K562 (cell line): Measurements from ENCODE around the gene IL24. TPM values are rescaled to one million over a fixed set of nuclear protein-coding genes. Genes with fewer than 3 reads are reported as not detected.

Source experiments
- ATAC-seq: fragments of 200-7000 bp; cut with Tn5 transposase; 3 replicates; pipeline ENCODE4 v1.9.1; 2020; ENCODE audit warnings: moderate library complexity
- BruUV-seq: library from RNA; stranded (reverse); fragments of 400-500 nt; replicated peaks from 2 replicates; lab custom pipeline; 2021; lab: Mats Ljungman, UMichigan
- CTCF ChIA-PET: fragments of 300-600 bp; formaldehyde crosslinking; extraction: SDS; loops from one replicate; lab custom pipeline; 2021; ENCODE audit warnings: low intra/inter-chr PET ratio; lab: Yijun Ruan, JAX
- POLR2A ChIA-PET: fragments of 300-600, 350-650 bp; sonication (Branson Sonifier 250); formaldehyde crosslinking; extraction: SDS; loops from one replicate; lab custom pipeline; 2021; ENCODE audit warnings: antibody characterized with exemption, inconsistent platforms; lab: Yijun Ruan, JAX
- DNase-seq, 4 experiments: peaks; one replicate each; pipeline versions ENCODE4 v3.0.0 to v3.0.0-alpha.2; 2011 to 2018; ENCODE audit warnings: low spot score in 3 of 4, mixed read lengths in 3 of 4; ENCODE audit errors: extremely low read depth in 1 of 4
- FAIRE-seq: peaks from 2 replicates; lab custom pipeline; 2011; peaks lifted over from hg19 to GRCh38; lab: Jason Lieb, UNC
- H2AFZ ChIP-seq: 2 replicates; pipeline ENCODE4 v1.6.0; 2011; ENCODE audit warnings: low read depth, low read length, control low read depth, inconsistent platforms
- H3K27ac ChIP-seq: fragments of 200-600 bp; 3 replicates; pipeline ENCODE4 v1.8.0; 2011; ENCODE audit warnings: low read depth, mild to moderate bottlenecking, control low read depth, inconsistent platforms, low read length, moderate library complexity, mixed read lengths; ENCODE audit errors: extremely low read depth
- H3K27me3 ChIP-seq, 2 experiments: fragments of 300-600 bp in 1 of 2; 2 replicates in 1 of 2; 3 replicates in 1 of 2; pipeline versions ENCODE4 v1.6.0 to v1.8.0; 2011; ENCODE audit warnings: inconsistent platforms in 2 of 2, low read length in 2 of 2, mild to moderate bottlenecking in 1 of 2, mixed read lengths in 1 of 2, moderate library complexity in 1 of 2; ENCODE audit not compliant: control insufficient read depth in 2 of 2, insufficient read depth in 2 of 2
- H3K36me3 ChIP-seq: fragments of 300-600 bp; 3 replicates; pipeline ENCODE4 v1.8.0; 2011; ENCODE audit warnings: mild to moderate bottlenecking, low read length, inconsistent platforms; ENCODE audit not compliant: control insufficient read depth, insufficient read depth
- H3K4me1 ChIP-seq, 2 experiments: fragments of 200-600 bp in 1 of 2; replicated peaks in 1 of 2; 2 replicates in 1 of 2; 3 replicates in 1 of 2; pipeline versions ENCODE4 v1.5.1 to v1.8.0; 2011; ENCODE audit warnings: inconsistent platforms in 2 of 2, low read length in 2 of 2, mild to moderate bottlenecking in 1 of 2, mixed read lengths in 1 of 2, moderate library complexity in 1 of 2; ENCODE audit not compliant: control insufficient read depth in 2 of 2, insufficient read depth in 2 of 2
- H3K4me2 ChIP-seq: 2 replicates; pipeline ENCODE4 v1.6.1; 2011; ENCODE audit warnings: low read length, control low read depth, inconsistent platforms, mixed read lengths; ENCODE audit not compliant: insufficient read depth
- H3K4me3 ChIP-seq: fragments of 200-600 bp; sonication (generic), shearing (Covaris generic); 2 replicates; pipeline ENCODE4 v1.5.1; 2016; ENCODE audit warnings: control low read depth, inconsistent platforms
- H3K79me2 ChIP-seq: fragments of 200-600 bp; 3 replicates; pipeline ENCODE4 v1.8.0; 2011; ENCODE audit warnings: low read length, inconsistent platforms; ENCODE audit not compliant: control insufficient read depth, insufficient read depth
- H3K9ac ChIP-seq, 2 experiments: 2 replicates each; pipeline versions ENCODE4 v1.6.0 to v1.6.1; 2011; ENCODE audit warnings: low read depth in 2 of 2, low read length in 2 of 2, control low read depth in 1 of 2, inconsistent platforms in 1 of 2, mild to moderate bottlenecking in 1 of 2, mixed read lengths in 1 of 2; ENCODE audit not compliant: insufficient read depth in 1 of 2
- H3K9me1 ChIP-seq: one replicate; pipeline ENCODE4 v1.6.0; 2011; ENCODE audit warnings: inconsistent platforms, mild to moderate bottlenecking, low read length, moderate library complexity; ENCODE audit not compliant: control insufficient read depth, insufficient read depth
- H3K9me3 ChIP-seq: replicated peaks from 2 replicates; pipeline ENCODE4 v1.5.1; 2011; ENCODE audit warnings: low read depth, low read length, inconsistent platforms; ENCODE audit not compliant: control insufficient read depth, insufficient read depth
- H4K20me1 ChIP-seq: replicated peaks from 2 replicates; pipeline ENCODE4 v1.6.1; 2011; ENCODE audit warnings: low read length, inconsistent platforms, mixed read lengths; ENCODE audit not compliant: control insufficient read depth, insufficient read depth
- BMI1 ChIP-seq: fragments of 150-350 bp; IDR thresholded peaks from 2 replicates; pipeline ENCODE4 v1.6.1; 2014; ENCODE audit warnings: low read length
- ETV6 ChIP-seq, 3 experiments: fragments of 150-350 bp in 1 of 3; sonication (generic) in 1 of 3; formaldehyde crosslinking in 1 of 3; IDR thresholded peaks; 2 replicates each; pipeline versions ENCODE4 v1.6.1 to v1.8.0; 2014 to 2022; ENCODE audit warnings: borderline replicate concordance in 2 of 3, low read depth in 2 of 3, antibody characterized with exemption in 1 of 3, low read length in 1 of 3, mild to moderate bottlenecking in 1 of 3, missing genetic modification reagents in 1 of 3
- NFRKB ChIP-seq: fragments of 450-650 bp; IDR thresholded peaks from 2 replicates; pipeline ENCODE4 v1.6.1; 2016; ENCODE audit warnings: low read depth
- RBM15 ChIP-seq: fragments of 200-400 bp; formaldehyde crosslinking; IDR thresholded peaks from 2 replicates; pipeline ENCODE4 v1.6.1; 2018; ENCODE audit warnings: mild to moderate bottlenecking, low read length, moderate library complexity; ENCODE audit not compliant: insufficient read depth
- SMC3 ChIP-seq: conservative IDR thresholded peaks from 2 replicates; pipeline ENCODE4 v1.6.1; 2011; ENCODE audit warnings: low read depth, low read length, improper control_type of control experiment; ENCODE audit not compliant: insufficient read depth
- WHSC1 ChIP-seq: IDR thresholded peaks from one replicate; pipeline ENCODE4 v1.6.1; 2012; ENCODE audit warnings: low read length, control low read depth, inconsistent platforms
- ZNF12 ChIP-seq: sonication (generic); formaldehyde crosslinking; IDR thresholded peaks from 2 replicates; pipeline ENCODE4 v1.4.0; 2020; ENCODE audit warnings: mild to moderate bottlenecking, missing genetic modification reagents
- WGBS: fragments of 100-300 bp; shearing (Covaris generic); methylation state at CpG from one replicate; pipeline ENCODE4 v1.1.6; 2016; ENCODE audit warnings: low coverage, mixed read lengths; ENCODE audit not compliant: insufficient coverage; ENCODE audit errors: missing lambda C conversion rate; 5-methylcytosine and 5-hydroxymethylcytosine counted together
- in situ Hi-C: fragments of 300-500 bp; cut with MboI; formaldehyde crosslinking; loops from 4 replicates; pipeline ENCODE4 v1.15.0; 2018; ENCODE audit warnings: inconsistent platforms, mixed read lengths
- intact Hi-C: fragments of 100-400 bp; cut with micrococcal nuclease; formaldehyde crosslinking; loops from 2 replicates; pipeline ENCODE4 v1.14.2; 2022
- polyA plus RNA-seq, 8 experiments: library from polyadenylated mRNA; depleted of rRNA in 4 of 8; stranded (reverse) in 5 of 8; unstranded in 3 of 8; fragments of >200 nt; fragmentation: Nextera tagmentation in 2 of 8; fragmentation: Illumina TruSeq in 1 of 8; extraction: Ambion mirVana in 2 of 8; extraction: Trizol in 1 of 8; gene quantifications; 2 replicates each; pipeline versions ENCODE4 v1.2.1 to v1.2.3, GENCODE V29; 2011 to 2014; ENCODE audit warnings: inconsistent platforms in 1 of 8, missing spikeins in 1 of 8
- total RNA-seq, 7 experiments: library from RNA; depleted of rRNA in 6 of 7; stranded (reverse); fragments of >200 nt in 6 of 7; fragmentation: Illumina TruSeq in 2 of 7; extraction: Trizol in 2 of 7; gene quantifications; 2 replicates each; pipeline versions ENCODE4 v1.2.1 to v1.2.3, GENCODE V29; 2011 to 2021; ENCODE audit warnings: low replicate concordance in 1 of 7

IL24 gene
- total and polyA plus RNA-seq, 9 of the 15 experiments (the other 6 are each of a cell fraction or from before 2014, with no cell fraction given): 0.04 to 0.19 TPM; not detected in 7

GRCh38 chr1:206949641-206950040, 52.4 kb downstream of the IL24 start:
- H4K20me1 ChIP-seq: no peaks in the 10 kb centered on the region
- ChIA-PET POLR2A (no interaction called here), CTCF (no interaction called here)
- DNase-seq (no peak), ATAC-seq (no peak), FAIRE-seq (no peak)
- TF ChIP-seq ETV6 (IDR thresholded peaks at IDR 0.05; ENCODE audit: borderline replicate concordance in 1 of 2, low read depth in 2 of 2, low read length in 1 of 2) (no peak), ETV6 (CRISPR knock-in tag; IDR thresholded peaks at IDR 0.05; ENCODE audit: borderline replicate concordance) (no peak), BMI1 (no peak), SMC3 (no peak), WHSC1 (no peak), NFRKB (no peak), ZNF12 (CRISPR knock-in tag) (peak; percentile 98), RBM15 (no peak)
- H3K9ac ChIP-seq: no peak overlapping the region
- intact Hi-C loops (no loop called here), in situ Hi-C loops (no loop called here)
- H3K36me3 ChIP-seq: no peaks in the 10 kb centered on the region
- no peak overlapping the region for H3K27ac ChIP-seq
- H3K4me3 ChIP-seq: no peak overlapping the region
- H3K9me1 ChIP-seq: no peaks in the 10 kb centered on the region
- H3K27me3 ChIP-seq: no peaks in the 10 kb centered on the region
- WGBS: 22% methylated on average over 5 of the region's 5 CpGs
- H2AFZ ChIP-seq: no peak overlapping the region
- no peaks in the 10 kb centered on the region for H3K9me3 ChIP-seq
- H3K79me2 ChIP-seq: no peaks in the 10 kb centered on the region
- H3K4me2 ChIP-seq: no peak overlapping the region
- BruUV-seq: no TSS peak
- H3K4me1 ChIP-seq: peaks cover 7 to 14% of the 10 kb centered on the region in 2 experiments
